Measurements from ENCODE around the gene EYS.
"Not testable (repeated sequence)": the region's sequence is repeated elsewhere in the genome, so short reads cannot be mapped to it uniquely, and the experiment has no call there.

The EYS gene

DNA sequence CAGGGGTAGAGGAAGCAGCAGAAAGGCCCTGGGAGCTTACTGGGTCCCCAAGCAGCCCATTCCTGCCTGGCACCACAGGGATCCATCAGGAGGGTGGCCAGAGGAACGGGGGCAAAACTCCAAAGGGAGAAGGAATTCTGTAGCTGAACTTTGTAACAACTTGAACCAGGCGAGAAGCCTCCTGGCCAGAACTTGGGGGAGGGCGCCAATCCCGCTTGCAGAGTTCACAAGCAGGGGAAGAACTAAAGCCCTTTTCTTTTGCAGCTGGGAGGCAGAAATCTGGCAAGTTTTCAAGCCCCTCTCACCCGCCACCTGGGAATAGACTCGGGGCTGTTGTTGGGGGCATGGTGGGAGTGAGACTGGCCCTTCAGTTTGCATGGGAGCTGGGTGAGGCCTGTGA lies 1882.3 kb downstream of the EYS start:
- no peak for DNase-seq (ENCODE audit: low read depth in 2 of 2)

DNA sequence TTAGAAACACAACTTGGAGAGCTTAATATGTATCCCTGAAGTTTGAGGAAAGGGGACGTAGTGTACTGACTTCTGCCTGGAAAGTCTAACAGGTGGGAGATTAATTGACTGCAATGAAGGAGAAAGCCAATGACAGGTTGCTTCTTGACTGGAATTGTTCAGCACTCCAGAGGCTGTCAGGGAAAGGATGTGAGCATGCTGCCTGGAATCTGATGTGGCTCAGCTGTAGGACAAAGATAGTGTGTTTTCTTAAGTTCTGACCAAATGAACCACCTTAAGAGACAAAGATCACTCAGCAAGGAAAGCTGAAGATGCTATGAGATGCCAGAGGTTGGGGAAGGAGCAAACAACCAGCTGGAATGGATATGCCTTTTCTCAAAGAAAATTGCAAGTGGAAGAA lies 1885.6 kb downstream of the EYS start:
- DNase-seq (ENCODE audit: low read depth in 2 of 2), result no peak

DNA sequence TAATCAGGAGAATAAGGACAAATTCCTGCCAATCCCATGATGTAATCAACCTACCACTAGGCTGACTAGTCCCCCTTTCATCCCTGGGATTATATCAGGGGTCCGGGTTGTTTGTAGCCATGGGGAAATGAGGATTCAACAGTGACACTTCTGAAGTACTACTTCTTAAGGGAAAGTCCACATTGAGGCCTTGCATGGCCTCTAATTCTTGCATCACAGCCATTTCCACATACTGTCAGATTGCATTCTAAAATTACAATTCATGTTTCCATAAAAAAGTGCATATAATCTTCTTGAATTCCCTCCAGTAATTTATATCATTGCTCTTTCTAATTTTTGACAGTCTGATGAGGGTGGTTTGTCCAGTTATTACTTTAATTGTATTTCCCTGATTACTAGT lies 1887.2 kb downstream of the EYS start:
- no peak for DNase-seq (ENCODE audit: low read depth in 2 of 2)

DNA sequence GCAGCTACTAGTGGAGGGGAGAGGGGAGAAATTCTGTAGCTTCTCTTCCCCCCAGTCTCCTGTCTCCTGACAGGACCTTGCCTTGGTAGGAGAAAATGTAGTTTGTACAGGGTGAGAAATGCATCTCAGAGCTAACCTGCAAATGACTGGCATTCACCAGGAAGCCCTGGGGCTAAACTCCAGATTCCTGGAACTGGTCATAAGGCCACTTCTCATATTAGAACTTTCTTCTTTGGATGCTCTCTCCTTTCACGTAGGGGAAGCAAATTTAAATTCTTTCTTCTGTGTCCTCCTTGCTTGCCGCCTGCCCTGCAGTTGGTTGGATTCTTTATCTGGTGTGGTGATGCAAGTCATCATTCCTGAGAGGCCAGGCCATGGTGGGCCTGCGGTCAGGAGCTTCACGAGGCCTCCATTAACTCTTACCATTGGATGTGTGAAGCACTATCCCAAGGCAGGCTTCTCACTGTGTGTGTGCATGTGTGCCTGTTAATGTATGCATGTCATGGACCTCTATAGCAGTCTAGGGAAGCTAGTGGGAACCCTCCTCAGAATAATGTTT lies 1889.5 kb downstream of the EYS start:
- DNase-seq (ENCODE audit: low read depth in 2 of 2), result no peak

DNA sequence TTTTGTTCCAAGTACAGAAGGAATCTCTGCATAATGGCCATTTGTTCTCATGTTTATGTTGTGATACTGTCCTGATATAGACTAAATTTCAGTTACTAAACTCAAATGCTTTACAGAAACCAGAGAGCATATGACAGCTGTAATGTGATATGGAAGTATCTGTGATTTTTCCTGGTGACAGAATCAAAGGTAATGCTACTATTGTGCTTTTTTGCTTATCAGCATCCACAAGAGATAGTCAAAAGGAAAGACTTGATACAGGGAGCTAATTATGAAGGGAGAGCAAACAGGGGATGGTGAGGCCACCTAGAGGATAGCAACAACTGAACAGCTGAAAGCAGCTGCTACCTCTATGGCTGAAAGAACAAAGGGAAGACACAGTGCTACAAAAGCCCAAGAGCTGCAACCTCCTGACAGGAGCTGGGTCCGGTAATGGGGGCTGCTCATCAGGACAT lies 1890.0 kb downstream of the EYS start:
- DNase-seq (ENCODE audit: low read depth in 2 of 2), result no peak

DNA sequence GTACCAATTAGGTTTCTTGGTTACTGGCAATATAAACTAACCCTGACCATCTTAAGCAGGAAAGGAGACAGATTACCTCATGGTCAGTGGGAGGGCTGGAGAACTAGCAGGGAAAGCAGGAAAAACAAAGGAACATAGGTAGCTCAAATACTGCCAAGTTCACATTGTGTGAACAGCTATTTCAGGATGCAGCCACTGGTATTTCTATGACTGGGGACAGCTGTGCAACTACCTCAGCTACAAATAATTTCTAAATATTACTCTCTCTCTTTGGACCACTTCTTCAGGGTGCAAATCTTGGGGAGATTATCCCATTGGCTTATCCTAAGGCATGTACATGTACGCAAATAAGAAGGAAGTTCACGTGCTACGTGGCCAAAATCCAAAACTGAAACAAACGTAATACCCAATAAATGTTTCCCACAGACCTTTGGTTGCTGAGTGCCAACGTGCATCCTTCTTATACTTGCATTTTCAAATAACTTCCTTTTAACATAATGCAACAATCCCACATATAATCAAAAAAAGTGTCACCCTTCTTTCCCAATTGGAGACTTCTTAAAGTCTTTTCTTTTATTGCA lies 1890.5 kb downstream of the EYS start:
- no peak for DNase-seq (ENCODE audit: low read depth in 2 of 2)

DNA sequence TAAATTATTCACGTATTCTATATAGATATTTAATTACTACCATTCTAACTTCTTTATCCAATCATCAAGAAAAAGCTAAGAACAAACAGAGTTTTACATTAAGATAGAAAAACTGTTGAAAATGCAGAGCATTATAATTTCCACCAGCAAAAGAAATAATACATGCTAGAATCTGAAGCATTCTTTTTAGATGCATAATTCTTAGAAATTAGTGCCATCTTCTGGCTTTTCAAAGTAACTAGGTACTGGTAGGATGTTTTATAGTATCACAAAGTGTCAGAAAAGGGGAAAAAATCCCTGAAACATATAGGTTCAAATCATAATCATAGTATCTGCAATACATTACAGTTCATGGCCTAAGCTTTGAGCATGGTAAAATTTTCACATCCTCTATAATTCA lies 1892.6 kb downstream of the EYS start:
- no peak for DNase-seq (ENCODE audit: low read depth in 2 of 2)

DNA sequence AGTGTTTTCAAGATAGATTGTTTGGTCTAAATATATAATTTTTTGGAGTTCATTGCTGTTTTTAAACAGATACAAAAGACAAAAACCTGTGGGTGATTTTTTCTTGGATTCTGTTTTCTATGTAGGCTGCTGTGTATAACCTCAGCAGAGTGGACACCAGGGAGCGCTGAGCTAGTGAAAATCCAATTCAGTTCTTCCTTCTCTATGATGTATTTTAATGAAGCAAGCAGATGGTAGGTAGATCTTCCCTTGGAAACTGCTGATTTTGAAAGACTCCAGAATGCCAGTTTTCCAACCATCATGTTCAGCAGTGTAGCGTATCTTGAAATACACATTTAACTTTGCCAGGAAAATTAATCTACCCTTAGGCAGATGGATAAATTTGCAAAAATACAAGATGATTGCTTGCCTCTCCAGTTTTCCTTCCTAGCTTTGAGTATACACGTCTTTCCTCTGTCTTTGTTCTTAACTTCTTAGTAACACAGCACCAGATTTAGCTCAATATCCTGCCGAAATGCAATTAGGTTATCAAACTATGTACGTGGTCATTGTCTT lies 1893.4 kb downstream of the EYS start:
- DNase-seq (ENCODE audit: low read depth in 2 of 2), result no peak

DNA sequence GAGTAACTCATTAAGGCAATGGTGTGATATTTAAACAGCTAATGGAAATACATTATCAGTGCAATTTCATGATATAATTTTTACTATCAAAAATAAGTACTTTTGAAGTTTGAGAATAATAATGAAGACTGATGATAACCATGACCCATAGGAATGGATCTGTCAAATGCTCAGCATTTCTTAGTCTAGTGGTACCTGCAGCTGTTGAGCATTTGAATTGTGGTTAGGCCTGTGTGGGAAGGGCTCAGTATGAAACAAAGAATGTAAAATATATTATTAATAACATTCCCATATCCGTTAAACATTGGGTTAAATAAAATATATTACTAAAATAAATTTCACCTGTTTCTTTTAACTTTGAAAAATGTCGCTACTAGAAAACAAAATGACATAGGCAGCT lies 1898.5 kb downstream of the EYS start:
- DNase-seq (ENCODE audit: low read depth in 2 of 2), result no peak

DNA sequence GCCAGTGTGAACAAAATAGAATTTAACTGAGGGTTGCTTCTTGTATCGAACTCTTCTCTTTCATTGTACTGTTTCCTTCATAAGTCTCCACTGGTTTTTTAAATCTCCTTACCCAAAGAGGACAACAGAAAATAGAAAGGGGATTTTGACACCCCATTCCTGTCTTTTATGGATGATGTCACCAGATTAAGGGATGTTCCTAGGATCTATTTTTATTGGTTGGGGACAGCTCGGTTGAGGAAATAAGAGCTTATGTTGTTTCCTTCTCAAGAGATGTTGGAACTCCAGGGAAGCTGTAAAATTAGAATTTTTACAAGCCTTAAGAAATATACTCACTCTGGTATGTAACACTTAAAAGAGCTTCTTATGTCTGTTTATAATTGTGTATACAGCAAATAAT lies 1900.0 kb downstream of the EYS start:
- DNase-seq (ENCODE audit: low read depth in 2 of 2), result no peak

DNA sequence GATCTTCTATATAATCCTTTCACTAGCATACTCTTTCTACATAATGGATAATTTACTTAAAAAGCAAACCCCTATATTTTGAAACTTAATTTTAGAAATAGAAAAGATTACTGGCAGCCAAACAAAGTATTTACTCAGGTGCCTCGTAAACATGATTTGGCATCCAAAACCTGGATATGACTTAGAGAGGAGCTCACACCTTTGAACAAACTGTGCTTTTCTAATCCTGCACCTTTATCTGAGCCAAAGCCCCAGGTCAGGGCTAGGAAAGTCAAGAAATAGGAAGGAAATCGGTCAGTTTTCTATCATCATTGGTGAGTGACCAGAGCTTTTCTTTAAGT lies 1900.5 kb downstream of the EYS start:
- no peak for DNase-seq (ENCODE audit: low read depth in 2 of 2)

DNA sequence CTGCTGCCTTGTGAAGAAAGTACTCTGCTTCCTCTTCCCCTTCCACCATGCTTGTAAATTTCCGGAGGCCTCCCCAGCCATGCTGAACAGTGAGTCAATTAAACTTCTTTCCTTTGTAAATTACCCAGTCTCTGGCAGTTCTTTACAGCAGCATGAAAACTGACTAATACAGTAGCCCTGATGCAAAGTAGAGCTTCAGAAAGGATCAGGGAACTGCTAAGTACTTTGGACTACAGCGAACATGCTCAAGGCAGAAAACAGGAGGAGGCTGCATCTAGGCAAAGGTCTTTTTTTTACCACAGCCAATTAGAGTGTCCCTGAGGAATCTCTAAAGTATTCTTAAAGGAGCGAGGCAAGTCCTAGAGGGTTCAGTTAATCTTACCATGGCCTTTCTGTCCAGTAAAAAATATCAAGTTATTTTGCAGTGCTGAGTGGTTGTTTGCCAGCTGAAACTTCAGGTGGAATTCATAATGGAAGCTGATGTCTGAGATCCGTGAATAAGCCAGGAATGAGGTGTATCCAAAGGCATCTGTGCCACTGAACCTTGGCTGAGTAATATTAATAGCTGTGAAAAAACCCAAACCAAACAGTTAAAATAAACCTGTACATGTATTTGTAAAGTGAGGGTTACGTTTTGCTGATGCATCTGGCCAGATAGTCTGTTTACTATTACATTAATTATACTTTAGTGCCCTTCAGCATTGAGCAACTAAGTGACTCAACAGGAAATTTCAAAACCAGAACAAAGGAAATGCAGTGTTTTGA lies 1901.0 kb downstream of the EYS start:
- no peak for DNase-seq (ENCODE audit: low read depth in 2 of 2)

DNA sequence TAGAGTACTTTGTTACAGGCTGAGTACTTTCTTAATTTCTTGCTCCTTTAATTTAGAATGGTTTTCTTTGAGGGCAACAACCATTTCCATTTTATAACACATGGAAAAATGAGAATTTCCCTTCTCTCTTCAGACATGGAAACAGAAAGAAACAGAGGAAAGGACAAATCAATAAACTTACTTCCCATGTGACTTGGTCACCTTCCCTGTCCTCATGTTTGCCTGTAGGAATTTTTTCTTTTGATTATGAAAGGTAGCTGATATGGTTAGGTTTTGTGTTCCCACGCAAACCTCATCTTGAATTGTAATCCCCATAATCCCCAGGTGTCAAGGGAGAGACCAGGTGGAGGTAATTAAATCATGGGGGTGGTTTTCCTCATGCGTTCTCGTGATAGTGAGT lies 1901.7 kb downstream of the EYS start:
- no peak for DNase-seq (ENCODE audit: low read depth in 2 of 2)

DNA sequence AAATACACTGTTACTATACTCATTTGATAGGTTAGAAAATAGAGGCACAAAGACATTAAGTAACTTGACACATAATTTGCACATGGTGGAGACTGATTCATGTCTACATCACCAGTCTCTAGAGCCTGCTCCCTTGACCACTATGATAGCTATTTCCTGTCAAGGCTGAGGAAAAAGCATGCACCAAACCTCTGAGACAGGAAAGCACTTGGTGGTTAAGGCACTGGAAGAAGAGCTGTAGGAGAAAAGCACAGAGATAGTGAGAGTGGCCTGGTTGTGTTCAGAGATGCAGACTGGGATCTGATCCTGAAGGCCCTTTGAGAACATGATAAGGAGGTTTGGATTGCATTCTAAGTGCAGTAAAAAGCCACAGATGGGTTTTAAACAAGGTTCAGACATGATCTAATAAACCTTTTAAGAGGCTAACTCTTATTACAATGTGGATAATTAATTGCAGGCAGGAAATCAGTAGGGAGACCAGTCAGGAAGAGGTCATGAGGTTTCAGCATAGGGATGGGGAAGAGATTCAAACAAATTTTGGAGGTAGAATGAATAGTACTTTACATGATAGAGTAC lies 1902.6 kb downstream of the EYS start:
- no peak for DNase-seq (ENCODE audit: low read depth in 2 of 2)

DNA sequence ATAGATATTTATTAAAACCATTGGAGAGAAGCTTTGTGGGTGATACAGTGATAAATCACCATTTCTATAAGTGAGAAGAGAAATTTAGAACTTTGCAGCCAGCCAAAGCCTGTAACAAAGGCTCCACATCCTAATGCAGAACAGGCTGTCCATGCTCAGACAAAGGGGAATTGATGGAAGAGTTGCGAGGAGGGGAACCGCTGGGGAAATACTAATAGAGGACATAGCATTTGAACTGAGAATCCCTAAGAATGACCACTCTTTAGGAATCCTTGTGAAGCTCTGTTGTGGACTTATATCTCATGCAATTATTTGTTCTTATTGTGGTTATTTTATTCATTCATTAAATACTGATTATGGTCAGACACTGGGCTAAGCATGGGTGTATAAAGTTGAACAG lies 1903.7 kb downstream of the EYS start:
- DNase-seq (ENCODE audit: low read depth in 2 of 2), result no peak

DNA sequence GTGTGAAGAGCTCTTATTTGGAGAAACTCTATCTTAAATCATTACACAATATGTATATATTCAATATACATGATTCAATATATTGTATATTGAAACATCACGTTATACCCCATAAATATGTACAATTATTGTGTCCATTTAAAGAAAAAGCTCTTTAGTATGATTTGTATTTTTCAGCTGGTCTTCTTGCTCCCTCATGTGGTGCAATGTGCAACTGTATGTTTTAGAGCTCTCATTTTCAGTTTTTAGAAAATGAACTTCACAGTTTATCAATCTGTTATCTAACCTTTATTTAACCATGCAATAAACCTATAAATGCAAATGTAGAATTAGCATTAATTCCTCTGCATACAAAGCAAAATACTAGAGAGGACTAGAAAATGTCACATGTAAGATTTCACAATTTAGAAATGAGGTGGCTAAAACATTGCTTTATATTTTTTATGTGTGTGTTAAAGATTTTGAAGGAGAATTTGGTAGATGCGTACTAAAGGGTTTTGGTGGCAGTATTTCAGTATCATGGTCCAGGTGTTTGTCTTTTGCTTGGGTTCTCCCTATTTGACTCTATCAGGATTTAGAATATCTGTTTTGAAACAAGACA lies 1904.3 kb downstream of the EYS start:
- no peak for DNase-seq (ENCODE audit: low read depth in 2 of 2)

DNA sequence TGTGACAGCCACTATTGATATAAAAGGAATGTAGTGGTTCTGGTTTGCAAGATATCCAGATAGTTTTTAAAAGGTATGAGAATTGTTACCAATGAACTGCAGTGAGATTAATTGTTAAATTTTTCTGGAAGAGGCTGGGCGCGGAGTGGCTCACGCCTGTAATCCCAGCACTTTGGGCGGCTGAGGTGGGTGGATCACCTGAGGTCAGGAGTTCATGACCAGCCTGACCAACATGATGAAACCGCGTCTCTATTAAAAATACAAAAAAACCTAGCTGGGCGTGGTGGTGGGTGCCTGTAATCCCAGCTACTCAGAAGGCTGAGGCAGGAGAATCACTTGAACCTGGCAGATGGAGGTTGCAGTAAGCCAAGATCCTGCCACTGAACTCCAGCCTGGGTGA lies 1906.6 kb downstream of the EYS start:
- not testable (repeated sequence) for DNase-seq (ENCODE audit: low read depth in 2 of 2)

DNA sequence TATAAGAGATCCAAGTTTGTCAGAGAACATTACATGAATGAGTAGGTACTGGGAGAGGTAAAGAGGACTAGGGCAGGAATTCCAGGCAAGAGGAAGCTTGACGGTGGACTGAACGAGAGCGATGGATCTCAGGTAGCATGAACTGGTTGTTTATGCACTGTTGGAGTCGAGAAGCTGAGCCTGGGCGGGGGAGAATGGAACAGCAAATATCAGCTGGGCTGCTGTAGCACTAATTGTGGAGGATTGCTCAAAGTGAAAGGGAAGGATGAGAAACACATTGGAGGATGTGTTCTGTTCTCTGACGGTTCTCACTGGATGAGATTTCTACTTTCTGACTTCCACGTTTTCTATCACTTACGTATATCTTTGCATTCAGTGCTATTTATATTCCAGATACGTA lies 1907.2 kb downstream of the EYS start:
- DNase-seq (ENCODE audit: low read depth in 2 of 2), result no peak

DNA sequence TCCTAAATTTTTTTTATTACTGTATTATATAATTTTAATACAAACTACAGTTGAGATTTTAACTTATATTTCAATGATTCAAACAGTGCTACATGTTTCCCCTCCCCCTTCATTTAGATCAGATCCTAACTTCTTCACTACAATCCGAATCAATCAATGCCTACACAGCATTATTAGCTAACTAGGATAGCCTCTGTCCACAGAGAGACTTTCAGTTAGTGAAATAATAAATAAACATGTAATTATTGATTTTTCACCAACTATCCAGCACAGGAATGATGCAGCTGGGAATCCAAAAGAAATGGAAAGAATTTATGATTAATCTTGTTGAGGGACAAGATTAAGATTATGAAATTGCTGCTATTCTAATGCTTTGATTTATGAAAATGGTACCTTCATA lies 1907.7 kb downstream of the EYS start:
- DNase-seq (ENCODE audit: low read depth in 2 of 2), result no peak

DNA sequence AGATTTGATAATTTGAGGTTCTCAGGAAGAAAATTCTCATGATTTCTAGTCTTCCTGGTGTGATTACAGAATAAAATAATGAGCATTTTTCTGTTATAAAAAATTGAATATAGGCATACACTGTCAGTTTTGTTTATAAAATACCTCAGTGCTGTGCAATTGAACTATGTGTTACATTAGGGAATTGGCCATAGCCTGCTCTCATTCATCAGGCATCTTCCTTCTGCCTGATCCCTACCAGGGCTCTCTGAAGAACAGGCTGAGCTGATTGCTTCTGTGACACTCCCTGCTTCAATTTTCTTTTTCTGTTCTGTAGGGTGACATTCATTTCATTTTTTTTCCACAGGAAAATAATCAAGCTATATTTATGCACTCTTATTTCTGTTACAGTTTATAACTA lies 1908.6 kb downstream of the EYS start:
- no peak for DNase-seq (ENCODE audit: low read depth in 2 of 2)

DNA sequence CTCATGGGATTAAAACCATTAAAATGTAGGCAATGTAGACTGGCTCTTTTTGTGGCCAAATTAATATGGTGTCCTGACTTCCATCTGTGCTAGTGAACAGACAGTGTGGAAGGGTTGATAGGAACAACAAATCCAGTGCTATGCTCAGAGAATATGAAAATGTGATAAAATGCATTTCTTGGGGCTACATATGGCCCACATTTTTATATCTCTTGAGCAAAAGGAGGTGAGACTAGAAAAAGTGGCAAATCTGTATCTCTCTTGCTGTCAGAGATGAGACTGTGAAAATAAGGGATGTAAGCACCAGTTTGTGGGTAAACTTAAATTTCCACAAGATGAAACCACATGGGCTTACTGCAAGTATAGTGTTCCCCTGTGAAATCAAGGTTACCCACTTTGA lies 1909.3 kb downstream of the EYS start:
- DNase-seq (ENCODE audit: low read depth in 2 of 2), result no peak

DNA sequence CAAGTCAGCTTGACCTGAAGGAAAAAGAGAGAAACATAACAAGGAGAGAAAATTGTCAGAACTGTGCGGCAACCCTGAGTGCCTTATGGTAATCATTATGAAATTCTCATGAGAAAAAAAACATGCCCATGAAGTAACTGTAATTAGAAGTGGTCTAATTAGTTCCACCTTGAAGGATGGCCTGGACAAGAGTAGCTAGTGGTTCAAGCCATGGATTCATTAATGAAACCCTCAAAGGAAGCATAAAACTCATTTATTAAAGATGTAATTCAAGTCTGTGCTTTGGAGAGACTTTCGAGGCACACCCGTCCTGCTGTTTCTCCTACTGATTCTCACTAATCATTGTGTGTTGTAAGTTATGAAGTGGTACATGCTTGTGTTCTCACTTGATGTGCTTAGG lies 1911.2 kb downstream of the EYS start:
- DNase-seq (ENCODE audit: low read depth in 2 of 2), result no peak

DNA sequence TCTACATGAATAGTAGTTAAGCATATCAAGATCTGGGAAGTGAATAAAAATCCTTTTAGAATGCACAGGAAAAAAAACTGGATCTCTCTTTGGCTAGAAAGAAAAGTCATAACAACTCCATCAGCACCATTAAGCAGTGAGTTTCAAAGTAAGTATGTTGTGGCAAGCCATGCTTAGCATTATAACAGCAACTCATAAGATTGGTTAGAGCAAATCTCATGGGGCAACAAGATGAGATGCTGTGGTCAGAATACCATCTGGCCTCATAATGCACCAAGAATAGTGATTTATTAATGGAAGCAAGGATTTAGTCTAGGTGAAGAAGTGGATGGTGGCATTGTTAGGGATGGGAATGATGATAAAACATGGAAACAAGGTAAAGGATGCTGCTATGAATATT lies 1912.0 kb downstream of the EYS start:
- DNase-seq (ENCODE audit: low read depth in 2 of 2), result no peak
